Panc1 (cell line): ENCODE measurements around the gene SRBD1. TPM values are rescaled to one million over a fixed set of nuclear protein-coding genes. Genes with fewer than 3 reads are reported as not detected.

Experiments
- ATAC-seq: fragments of 200-7000 bp; cut with Tn5 transposase; 2 replicates; pipeline ENCODE4 v1.9.1; 2020; ENCODE audit warnings: mild to moderate bottlenecking, moderate library complexity
- BruUV-seq: library from RNA; stranded (reverse); fragments of 400-500 nt; replicated peaks from 2 replicates; lab custom pipeline; 2021; lab: Mats Ljungman, UMichigan
- CTCF ChIA-PET: fragments of 300-600 bp; sonication (Branson Sonifier 250); formaldehyde crosslinking; loops from one replicate; lab custom pipeline; 2022; ENCODE audit warnings: antibody characterized with exemption; lab: Charles Lee
- POLR2A ChIA-PET: fragments of 300-600 bp; sonication (Branson Sonifier 250); formaldehyde crosslinking; loops from one replicate; lab custom pipeline; 2022; ENCODE audit warnings: antibody characterized with exemption; lab: Charles Lee
- DNase-seq: peaks from one replicate; pipeline ENCODE4 v3.0.0-alpha.2; 2010; ENCODE audit warnings: low read depth, low spot score
- H3K27ac ChIP-seq: 2 replicates; pipeline ENCODE4 v1.5.1; 2011; ENCODE audit warnings: mild to moderate bottlenecking, low read length, inconsistent platforms
- H3K27me3 ChIP-seq: fragments of 200-500 bp; sonication (Bioruptor generic); 2 replicates; pipeline ENCODE4 v1.6.0; 2014; ENCODE audit warnings: low read length, inconsistent platforms; ENCODE audit not compliant: control insufficient read depth, insufficient read depth
- H3K36me3 ChIP-seq: fragments of 200-500 bp; sonication (Bioruptor generic); 2 replicates; pipeline ENCODE4 v1.5.1; 2014; ENCODE audit warnings: inconsistent platforms, mild to moderate bottlenecking, low read length, moderate library complexity; ENCODE audit not compliant: control insufficient read depth, insufficient read depth
- H3K4me1 ChIP-seq: 2 replicates; pipeline ENCODE4 v1.5.1; 2011; ENCODE audit warnings: inconsistent platforms, mild to moderate bottlenecking, low read length, moderate library complexity; ENCODE audit not compliant: control insufficient read depth, insufficient read depth
- H3K4me3 ChIP-seq, 2 experiments: 2 replicates each; pipeline ENCODE4 v1.5.1; 2011 to 2012; ENCODE audit warnings: low read depth in 2 of 2, low read length in 2 of 2, mild to moderate bottlenecking in 2 of 2, inconsistent platforms in 1 of 2, moderate library complexity in 1 of 2
- H3K9me3 ChIP-seq: fragments of 200-500 bp; sonication (Bioruptor generic); 2 replicates; pipeline ENCODE4 v1.5.1; 2014; ENCODE audit warnings: low read depth, mild to moderate bottlenecking, inconsistent platforms, low read length, moderate library complexity; ENCODE audit not compliant: control insufficient read depth, insufficient read depth
- POLR2AphosphoS5 ChIP-seq: IDR thresholded peaks from 2 replicates; pipeline ENCODE4 v1.6.1; 2012; ENCODE audit warnings: mild to moderate bottlenecking, low read depth, low read length, moderate library complexity
- SIN3A ChIP-seq: IDR thresholded peaks from 2 replicates; pipeline ENCODE4 v1.6.1; 2012; ENCODE audit warnings: low read depth, mild to moderate bottlenecking, low read length, moderate library complexity, borderline replicate concordance; ENCODE audit not compliant: insufficient read depth
- TCF7L2 ChIP-seq: IDR thresholded peaks from 2 replicates; pipeline ENCODE4 v1.6.1; 2011; ENCODE audit warnings: mild to moderate bottlenecking, low read depth, low read length, inconsistent platforms
- in situ Hi-C: cut with HindIII; loops from 2 replicates; pipeline ENCODE4 v1.10.0; 2016; ENCODE audit warnings: low sequenced_read_pairs, low pct_unique_long_range_greater_than_20kb
- intact Hi-C: fragments of 100-400 bp; cut with micrococcal nuclease; formaldehyde crosslinking; loops from one replicate; pipeline ENCODE4 v1.10.0; 2022; ENCODE audit not compliant: unreplicated experiment
- total RNA-seq: library from RNA; stranded (reverse); gene quantifications from one replicate; pipeline ENCODE4 v1.2.1, GENCODE V29; 2021; ENCODE audit not compliant: unreplicated experiment
- TF ChIP-seq, protein P1 (sequence below), 2 experiments: IDR thresholded peaks; 2 replicates each; pipeline ENCODE4 v1.6.1; 2011 to 2012; ENCODE audit warnings: low read depth in 2 of 2, control low read depth in 1 of 2, low read length in 1 of 2, mild to moderate bottlenecking in 1 of 2, moderate library complexity in 1 of 2; ENCODE audit not compliant: insufficient read depth in 1 of 2
- TF ChIP-seq, protein P2 (sequence below): fragments of 450-650 bp; IDR thresholded peaks from 2 replicates; pipeline ENCODE4 v1.5.1; 2017; ENCODE audit warnings: mild to moderate bottlenecking

SRBD1 gene
- total RNA-seq, 1 experiment from 2014 or later: 9.7 TPM

DNA sequence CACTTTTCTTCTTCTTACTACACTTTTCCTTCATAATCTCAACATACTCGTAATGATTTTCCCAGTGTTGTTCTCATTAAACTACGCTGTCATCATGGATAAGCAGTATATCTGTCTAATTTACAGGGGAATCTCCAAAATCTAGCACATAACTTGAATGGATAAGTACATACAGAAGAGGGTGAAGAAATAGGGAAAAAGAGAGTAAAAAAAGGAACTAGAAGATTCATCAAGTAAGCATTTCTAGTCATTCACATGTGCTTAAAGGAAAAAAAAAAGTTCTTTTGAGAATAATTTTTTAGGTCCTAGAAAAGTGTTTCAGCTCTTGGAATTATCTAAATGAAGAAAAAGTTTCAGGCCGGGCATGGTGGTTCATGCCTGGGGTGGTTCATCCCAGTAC lies 51.6 kb downstream of the SRBD1 start:
- intact Hi-C loops (no loop called here), in situ Hi-C loops (no loop called here)
- DNase-seq (no peak), ATAC-seq (no peak)
- TF ChIP-seq TCF7L2: no peak
- no peak for TF ChIP-seq POLR2AphosphoS5
- TF ChIP-seq, protein P1, sequence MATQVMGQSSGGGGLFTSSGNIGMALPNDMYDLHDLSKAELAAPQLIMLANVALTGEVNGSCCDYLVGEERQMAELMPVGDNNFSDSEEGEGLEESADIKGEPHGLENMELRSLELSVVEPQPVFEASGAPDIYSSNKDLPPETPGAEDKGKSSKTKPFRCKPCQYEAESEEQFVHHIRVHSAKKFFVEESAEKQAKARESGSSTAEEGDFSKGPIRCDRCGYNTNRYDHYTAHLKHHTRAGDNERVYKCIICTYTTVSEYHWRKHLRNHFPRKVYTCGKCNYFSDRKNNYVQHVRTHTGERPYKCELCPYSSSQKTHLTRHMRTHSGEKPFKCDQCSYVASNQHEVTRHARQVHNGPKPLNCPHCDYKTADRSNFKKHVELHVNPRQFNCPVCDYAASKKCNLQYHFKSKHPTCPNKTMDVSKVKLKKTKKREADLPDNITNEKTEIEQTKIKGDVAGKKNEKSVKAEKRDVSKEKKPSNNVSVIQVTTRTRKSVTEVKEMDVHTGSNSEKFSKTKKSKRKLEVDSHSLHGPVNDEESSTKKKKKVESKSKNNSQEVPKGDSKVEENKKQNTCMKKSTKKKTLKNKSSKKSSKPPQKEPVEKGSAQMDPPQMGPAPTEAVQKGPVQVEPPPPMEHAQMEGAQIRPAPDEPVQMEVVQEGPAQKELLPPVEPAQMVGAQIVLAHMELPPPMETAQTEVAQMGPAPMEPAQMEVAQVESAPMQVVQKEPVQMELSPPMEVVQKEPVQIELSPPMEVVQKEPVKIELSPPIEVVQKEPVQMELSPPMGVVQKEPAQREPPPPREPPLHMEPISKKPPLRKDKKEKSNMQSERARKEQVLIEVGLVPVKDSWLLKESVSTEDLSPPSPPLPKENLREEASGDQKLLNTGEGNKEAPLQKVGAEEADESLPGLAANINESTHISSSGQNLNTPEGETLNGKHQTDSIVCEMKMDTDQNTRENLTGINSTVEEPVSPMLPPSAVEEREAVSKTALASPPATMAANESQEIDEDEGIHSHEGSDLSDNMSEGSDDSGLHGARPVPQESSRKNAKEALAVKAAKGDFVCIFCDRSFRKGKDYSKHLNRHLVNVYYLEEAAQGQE (IDR thresholded peaks at IDR 0.05; ENCODE audit: insufficient read depth in 1 of 2, low read depth in 2 of 2, low read length in 1 of 2): no peak
- TF ChIP-seq, protein P2, sequence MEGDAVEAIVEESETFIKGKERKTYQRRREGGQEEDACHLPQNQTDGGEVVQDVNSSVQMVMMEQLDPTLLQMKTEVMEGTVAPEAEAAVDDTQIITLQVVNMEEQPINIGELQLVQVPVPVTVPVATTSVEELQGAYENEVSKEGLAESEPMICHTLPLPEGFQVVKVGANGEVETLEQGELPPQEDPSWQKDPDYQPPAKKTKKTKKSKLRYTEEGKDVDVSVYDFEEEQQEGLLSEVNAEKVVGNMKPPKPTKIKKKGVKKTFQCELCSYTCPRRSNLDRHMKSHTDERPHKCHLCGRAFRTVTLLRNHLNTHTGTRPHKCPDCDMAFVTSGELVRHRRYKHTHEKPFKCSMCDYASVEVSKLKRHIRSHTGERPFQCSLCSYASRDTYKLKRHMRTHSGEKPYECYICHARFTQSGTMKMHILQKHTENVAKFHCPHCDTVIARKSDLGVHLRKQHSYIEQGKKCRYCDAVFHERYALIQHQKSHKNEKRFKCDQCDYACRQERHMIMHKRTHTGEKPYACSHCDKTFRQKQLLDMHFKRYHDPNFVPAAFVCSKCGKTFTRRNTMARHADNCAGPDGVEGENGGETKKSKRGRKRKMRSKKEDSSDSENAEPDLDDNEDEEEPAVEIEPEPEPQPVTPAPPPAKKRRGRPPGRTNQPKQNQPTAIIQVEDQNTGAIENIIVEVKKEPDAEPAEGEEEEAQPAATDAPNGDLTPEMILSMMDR: no peak
- TF ChIP-seq SIN3A: no peak
- Histone ChIP-seq H3K9me3 (no peaks in the 10 kb centered on the region), H3K4me3 (no peak overlapping the region), H3K4me1 (no peaks in the 10 kb centered on the region), H3K27me3 (no peaks in the 10 kb centered on the region), H3K27ac (no peak overlapping the region), H3K36me3 (no peaks in the 10 kb centered on the region)
- BruUV-seq: no TSS peak
- ChIA-PET CTCF (no interaction called here), POLR2A (no interaction called here)

- TF ChIP-seq, protein P1 (IDR thresholded peaks at IDR 0.05; ENCODE audit: insufficient read depth in 1 of 2, low read depth in 2 of 2, low read length in 1 of 2): no peak
- TF ChIP-seq POLR2AphosphoS5 (no peak), SIN3A (no peak), TCF7L2 (no peak)
- TF ChIP-seq, protein P2: no peak
- DNase-seq: no peak
- no peak for ATAC-seq
Measured at GRCh38 chr2:45554742-45555140, 56.3 kb downstream of the SRBD1 start.

More at GRCh38 chr2:45554742-45555140, 56.3 kb downstream of the SRBD1 start:
- ChIA-PET CTCF (no interaction called here), POLR2A (interaction anchor here (0.6 kb wide), 2 partner anchors 637 to 1350 kb away, joined by 3 read pairs; no protein-coding TSS in a partner anchor)
- intact Hi-C loops (no loop called here), in situ Hi-C loops (no loop called here)
- no peaks in the 10 kb centered on the region for H3K36me3 ChIP-seq
- no peak overlapping the region for H3K27ac ChIP-seq
- H3K9me3 ChIP-seq: no peaks in the 10 kb centered on the region
- H3K4me1 ChIP-seq: no peaks in the 10 kb centered on the region
- H3K27me3 ChIP-seq: no peaks in the 10 kb centered on the region
- no peak overlapping the region for H3K4me3 ChIP-seq
- no TSS peak for BruUV-seq
